ENCODE data around the gene ANP32D.
"Not testable (repeated sequence)": the region's sequence is repeated elsewhere in the genome, so short reads cannot be mapped to it uniquely, and the experiment has no call there.

Gene ANP32D

DNA sequence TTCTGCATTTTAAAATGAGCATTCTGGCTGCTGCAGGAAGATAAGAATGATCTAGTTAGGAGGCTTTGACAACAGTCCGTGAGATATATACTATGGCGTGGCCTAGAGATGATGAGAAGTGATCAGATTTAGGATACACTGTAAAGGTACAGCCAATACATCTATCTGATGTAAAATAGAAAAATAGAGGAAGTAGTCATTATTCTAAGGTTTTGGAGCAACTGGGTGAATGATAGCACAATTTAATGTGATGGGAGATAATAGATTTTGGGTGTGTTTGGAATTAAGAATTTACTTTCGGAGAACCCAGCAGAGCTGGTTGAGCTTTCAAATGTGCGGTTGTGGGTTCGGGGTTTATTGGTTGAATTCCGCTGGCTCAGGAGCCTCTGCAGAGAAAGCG is at the start of gene ANP32D:
Gene ANP32D (plus strand): TSS at position 301 of the 400 bp plus-strand sequence. CDS start 106 bp downstream, outside the sequence.
- no peak for DNase-seq (ENCODE audit: low read depth)

DNA sequence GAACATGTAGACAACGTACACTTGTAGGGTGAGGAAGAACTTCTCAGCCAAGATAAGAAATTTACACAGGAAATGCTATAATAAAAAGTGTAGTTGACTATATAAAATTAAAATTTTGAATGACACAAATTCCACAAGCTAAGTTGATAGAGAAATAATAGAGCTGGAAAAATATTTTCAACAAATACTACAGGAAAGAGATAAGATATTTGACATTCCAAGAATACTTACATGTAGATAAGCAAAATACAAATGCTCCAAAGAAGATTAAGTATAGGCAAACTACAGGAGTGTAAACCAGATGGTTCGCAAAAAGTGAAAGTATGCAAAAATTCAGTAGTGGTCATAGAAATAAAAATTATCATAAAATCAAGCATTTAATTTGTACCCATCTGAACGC is 49.2 kb upstream of the ANP32D start:
- DNase-seq (ENCODE audit: low read depth), result no peak

DNA sequence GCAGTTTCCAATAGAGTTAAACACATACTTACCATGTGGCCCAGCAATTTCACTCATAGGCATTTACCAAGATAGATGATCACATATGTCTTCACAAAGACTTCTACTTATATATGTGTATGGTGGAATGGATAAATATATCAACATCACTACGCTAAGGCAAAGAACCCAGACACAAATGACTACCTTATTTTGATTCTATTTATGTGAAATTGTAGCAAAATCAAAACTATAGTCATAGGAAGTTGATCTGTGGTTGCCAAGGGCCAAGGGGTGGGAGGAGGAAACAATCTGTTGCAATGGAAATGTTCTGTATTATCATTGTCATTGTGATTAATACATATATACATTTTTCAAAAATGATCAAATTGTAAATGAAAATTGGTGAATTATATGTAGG is 47.7 kb upstream of the ANP32D start:
- no peak for DNase-seq (ENCODE audit: low read depth)

DNA sequence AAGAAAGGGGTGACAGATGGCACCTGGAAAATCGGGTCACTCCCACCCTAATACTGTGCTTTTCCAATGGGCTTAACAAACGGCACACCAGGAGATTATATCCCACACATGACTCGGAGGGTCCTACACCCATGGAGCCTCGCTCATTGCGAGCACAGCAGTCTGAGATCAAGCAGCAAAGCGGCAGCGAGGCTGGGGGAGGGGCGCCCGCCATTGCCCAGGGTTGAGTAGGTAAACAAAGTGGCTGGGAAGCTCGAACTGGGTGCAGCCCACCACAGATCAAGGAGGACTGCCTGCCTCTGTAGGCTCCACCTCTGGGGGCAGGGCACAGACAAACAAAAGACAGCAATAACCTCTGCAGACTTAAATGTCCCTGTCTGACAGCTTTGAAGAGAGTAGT is 38.3 kb upstream of the ANP32D start:
- DNase-seq (ENCODE audit: low read depth), result not testable (repeated sequence)

DNA sequence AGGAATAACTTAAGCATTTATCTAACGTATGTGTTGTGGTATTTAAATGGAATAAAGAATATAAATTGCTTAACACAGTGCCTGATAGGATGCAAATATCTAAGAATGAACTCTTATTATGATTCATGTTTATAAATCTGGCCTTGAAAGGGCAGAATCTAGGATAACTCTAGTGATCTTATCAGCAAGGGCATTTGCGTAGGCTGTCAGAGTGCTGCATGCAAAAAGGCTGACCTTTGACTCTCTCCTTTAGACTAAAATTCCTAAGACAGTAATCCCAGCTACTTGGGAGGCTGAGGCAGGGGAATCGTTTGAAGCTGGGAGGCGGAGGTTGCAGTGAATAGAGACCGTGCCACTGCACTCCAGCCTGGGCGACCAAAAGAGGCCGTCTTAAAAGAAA is 31.3 kb upstream of the ANP32D start:
- no peak for DNase-seq (ENCODE audit: low read depth)

DNA sequence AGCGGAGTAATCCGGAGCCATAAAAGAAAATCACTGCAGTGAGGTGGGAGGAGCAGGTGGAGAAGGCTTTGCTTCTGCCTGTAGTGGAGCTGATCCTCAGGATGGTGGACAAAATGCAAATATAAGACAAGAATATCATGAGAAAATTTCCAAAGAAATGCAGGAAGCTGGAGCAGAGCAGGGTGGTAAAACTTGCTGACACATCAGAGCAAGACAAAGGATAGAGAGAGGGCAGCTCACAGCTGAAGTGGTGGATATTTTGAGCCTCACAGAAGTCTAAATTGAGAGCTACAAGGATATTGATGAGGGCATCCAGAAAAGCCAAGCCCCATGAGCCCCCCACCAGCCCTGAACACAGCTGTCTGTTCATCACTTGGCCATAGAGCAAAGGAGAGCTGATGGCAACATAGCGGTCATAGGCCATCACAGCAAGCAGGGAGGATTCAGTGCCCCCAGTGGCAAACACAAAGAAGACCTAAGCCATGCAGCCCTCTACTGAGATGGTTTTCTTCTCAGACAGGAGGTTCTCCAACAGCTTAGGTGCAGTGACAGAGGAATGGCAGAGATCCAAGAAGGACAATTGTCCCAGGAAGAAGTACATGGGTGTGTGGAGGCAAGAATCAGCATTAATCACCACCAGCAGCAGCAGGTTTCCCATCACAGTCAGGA is 30.0 kb upstream of the ANP32D start:
- no peak for DNase-seq (ENCODE audit: low read depth)

DNA sequence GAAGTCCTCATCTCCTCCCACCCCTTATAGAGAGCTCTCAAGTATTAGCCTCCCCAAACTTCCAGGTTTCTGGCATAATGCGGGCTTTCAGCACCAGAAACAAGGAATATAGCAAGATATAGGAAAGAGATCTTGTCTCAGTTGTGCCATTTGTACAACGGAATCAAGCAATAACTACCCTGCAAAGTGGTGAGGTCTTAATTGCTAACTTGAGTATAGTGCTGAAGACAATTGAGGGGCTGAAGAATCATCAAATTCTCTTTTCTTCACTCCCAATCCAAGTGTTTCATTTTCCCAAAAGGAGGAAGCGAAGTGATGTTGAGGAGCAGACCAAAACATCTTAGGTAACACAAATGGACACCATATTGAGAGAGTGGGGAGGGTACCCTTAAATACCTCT is 26.8 kb upstream of the ANP32D start:
- DNase-seq (ENCODE audit: low read depth), result no peak

DNA sequence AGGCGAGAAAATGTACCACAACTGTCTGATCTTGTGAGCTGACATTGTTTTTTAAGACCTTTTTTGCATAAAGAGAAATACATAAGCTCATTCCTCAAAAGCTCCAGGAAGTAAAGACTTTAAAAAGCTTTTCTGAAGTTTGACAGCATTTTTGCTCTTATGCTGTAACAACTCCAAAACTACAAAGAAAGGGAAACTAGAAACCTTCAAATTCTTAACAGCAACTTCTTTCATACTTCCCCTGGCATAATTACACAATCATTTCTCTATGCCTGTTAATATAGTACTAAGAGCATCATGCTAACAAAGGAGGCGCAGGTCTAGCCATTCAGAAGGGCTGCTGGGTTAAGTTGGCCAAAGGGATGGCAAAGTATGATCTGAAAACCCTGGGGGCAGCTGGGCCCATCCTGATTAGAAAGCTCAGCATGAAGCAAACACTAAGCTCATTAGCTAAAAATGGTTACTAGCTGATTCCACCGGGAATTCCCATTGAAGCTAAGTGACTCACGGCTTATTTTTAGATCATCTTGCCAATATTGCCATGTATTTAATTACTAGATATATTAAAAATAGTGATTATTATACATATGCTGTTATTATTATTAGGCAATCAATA is 26.1 kb upstream of the ANP32D start:
- DNase-seq (ENCODE audit: low read depth), result no peak

DNA sequence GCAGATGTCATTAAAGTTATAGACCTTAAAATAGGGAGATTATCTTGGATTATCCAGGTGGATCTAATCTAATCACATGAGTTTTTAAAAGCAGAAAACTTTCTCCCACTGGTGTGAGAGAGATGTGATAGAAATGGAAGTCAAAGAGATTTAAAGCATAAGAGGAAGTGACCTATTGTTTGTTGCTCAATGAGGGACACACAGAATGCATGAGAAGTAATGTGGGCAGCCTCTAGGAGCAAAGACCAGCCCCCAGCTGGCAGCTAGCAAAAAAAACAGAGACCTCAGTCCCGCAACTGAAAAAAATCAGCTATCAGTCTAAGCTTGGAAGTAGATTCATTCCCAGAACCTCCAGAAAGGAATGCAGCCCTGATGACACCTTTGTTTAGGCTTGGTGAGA is 24.6 kb upstream of the ANP32D start:
- no peak for DNase-seq (ENCODE audit: low read depth)

DNA sequence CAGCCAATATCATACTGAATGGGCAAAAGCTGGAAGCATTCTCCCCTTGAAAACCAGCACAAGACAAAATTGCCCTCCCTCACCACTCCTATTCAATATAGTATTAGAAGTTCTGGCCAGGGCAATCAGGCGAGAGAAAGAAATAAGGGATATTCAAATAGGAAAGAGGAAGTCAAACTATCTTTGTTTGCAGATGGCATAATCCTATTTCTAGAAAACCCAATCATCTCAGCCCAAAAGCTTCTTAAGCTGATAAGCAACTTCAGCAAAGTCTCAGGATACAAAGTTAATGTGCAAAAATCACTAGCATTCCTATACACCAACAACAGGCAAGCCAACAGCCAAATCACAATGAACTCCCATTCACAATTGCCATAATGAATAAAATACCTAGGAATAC is 21.0 kb upstream of the ANP32D start:
- no peak for DNase-seq (ENCODE audit: low read depth)

DNA sequence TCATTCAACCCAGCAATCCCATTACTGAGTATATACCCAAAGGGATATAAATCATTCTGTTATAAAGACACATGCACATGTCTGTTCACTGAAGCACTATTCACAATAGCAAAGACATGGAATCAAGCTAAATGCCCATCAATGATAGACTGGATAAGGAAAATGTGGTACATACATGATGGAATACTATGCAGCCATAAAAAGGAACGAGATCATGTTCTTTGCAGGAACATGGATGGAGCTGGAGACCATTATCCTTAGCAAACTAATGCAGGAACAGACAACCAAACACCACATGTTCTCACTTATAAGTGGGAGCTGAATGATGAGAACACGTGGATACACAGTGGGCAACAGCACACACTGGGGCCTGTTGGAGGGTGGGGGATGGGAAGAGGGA is 19.4 kb upstream of the ANP32D start:
- DNase-seq (ENCODE audit: low read depth), result not testable (repeated sequence)

DNA sequence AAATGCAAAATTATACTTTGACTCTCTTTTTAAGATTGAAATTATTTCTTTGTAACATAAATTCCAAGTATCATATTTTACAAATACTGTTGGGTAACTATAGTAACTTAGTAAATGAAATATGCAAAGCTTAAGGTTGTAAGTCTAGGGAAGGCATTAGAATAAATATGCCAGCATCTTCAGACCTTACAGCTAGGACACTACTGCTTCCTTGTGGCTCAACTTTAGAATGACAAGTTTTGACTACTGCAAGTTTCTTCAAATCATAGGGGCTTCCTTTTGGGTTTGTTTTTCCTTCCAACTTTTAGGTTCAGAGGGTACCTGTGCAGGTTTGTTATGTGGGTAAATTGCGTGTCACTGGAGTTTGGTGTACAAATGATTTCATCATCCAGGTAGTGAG is 17.7 kb upstream of the ANP32D start:
- no peak for DNase-seq (ENCODE audit: low read depth)

DNA sequence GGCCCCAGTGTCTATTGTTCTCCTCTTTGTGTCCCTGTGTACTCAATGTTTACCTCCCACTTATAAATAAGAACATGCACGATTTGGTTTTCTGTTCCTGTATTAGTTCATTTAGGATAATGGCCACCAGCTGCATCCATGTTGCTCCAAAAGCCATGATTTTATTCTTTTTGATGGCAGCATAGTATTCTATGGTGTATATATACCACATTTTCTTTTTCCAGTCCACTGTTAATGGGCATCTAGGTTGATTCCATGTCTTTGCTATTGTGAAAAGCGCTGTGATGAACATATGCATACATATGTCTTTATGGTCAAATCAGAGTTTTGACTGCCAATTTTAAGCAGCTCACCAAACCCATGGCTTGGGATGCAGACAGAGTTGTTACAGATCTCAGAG is 17.2 kb upstream of the ANP32D start:
- no peak for DNase-seq (ENCODE audit: low read depth)

DNA sequence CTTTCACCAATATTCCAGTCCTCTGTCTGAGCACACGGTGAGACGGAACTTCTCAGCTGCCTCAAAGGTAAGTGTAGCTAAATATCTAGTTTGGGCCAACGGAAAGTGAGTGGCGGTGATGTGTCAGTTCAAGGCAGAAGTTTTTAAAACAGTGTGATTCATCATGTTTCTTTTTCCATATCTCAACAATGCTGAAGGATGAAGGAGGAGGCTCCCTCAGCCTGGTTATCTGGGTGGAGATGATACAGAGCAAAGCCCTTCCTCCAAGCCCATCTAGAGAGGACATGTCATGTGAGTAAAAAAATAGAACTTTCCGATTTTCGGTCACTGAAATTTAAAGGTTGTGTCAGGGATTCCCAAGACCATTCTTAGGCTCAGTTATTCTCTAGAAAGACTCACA is 13.1 kb upstream of the ANP32D start:
- no peak for DNase-seq (ENCODE audit: low read depth)

DNA sequence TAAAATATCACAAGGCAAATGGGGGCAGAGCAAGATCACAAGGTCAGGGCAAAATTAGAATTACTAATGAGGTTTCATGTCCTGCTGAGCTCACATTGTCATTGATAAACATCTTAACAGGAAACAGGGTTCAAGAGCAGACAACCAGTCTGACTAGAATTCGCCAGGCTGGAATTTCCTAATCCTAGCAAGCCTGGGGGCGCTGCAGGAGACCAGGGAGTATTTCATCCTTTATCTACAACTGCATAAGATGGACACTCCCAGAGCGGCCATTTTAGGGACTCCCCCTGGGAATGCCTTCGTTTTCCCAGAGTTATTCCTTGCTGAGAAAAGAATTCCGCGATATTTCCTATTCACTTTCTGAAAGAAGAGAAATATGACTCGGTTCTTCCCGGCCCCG is 3.3 kb upstream of the ANP32D start:
- DNase-seq (ENCODE audit: low read depth), result not testable (repeated sequence)

DNA sequence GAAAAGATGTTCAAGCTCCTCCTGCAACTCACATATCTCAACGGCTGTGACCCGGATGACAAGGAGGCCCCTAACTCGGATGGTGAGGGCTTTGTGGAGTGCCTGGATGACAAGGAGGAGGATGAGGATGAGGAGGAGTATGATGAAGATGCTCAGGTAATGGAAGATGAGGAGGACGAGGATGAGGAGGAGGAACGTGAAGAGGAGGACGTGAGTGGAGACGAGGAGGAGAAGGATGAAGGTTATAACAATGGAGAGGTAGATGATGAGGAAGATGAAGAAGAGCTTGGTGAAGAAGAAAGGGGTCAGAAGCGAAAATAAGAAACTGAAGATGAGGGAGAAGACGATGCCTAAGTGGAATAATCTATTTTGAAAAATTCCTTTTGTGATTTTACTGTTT is 702 bp downstream of the ANP32D start:
- DNase-seq (ENCODE audit: low read depth), result no peak

DNA sequence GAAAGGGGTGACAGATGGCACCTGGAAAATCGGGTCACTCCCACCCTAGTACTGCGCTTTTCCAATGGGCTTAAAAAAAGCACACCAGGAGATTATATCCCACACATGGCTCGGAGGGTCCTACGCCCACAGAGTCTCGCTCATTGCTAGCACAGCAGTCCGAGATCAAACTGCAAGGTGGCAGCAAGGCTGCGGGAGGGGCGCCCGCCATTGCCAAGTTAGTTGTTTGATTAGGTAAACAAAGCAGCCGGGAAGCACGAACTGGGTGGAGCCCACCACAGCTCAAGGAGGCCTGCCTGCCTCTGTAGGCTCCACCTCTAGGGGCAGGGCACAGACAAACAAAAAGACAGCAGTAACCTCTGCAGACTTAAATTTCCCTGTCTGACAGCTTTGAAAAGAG is 2.1 kb downstream of the ANP32D start:
- not testable (repeated sequence) for DNase-seq (ENCODE audit: low read depth)

DNA sequence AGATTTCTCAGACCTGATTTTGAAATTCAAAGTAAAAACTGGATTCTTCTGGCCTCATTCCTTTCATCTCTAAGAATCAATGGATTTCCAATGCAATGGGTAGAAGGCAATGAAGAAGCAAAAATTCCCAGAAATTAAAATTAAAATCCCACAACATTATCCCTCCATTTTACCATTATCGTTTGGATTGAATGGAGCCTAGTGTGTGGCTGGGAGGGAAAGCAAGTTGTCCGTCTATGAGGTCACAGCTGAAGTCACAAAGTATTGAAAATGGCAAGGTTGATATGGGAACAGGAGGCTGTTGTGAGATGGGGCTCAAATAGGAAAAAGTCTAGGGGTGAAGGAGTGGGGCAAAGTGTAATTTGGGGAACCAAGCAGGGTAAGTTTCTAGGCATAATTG is 9.8 kb downstream of the ANP32D start, which contains the start of gene C12orf54:
Gene C12orf54 (plus strand): TSS at position 301 of the 400 bp plus-strand sequence. CDS start 799 bp downstream, outside the sequence.
- no peak for DNase-seq (ENCODE audit: low read depth)

DNA sequence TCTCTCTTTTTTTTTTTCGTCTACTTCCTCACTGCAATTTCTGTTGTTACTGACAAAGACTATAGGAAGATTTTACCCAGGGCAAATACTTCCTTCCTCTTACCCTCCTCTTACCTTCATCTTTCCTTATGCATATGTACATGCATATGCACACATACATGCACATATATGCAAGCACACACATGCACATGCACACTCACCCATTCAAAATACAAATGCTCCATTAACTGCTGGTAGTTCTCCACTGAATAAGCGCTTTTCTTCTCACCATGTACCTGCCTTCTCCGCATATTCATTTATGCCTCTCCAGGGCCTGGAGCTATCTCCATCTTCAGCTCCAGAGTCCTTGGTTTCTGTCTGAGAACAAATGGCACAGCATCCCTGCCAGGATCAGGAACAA is 10.6 kb downstream of the ANP32D start:
- DNase-seq (ENCODE audit: low read depth), result no peak

DNA sequence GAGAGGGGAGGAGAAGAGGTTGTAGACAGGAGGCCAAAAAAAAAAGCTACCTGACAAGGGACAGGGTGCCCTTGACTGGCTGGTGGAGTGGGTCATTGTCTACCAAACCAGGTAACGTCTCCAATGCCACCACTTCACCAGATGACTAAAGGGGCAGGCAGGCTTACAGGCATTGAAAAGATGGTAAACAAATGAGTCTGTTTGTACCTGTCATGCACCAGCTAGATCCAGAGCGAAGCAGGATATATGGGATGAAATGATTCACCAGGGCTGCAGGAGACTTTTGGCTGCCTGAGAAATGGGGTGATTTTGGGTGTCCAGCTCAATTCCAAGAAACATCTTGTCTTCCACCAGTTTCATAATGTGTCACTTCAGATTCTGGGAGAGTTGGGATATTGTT is 13.9 kb downstream of the ANP32D start:
- DNase-seq (ENCODE audit: low read depth), result no peak

DNA sequence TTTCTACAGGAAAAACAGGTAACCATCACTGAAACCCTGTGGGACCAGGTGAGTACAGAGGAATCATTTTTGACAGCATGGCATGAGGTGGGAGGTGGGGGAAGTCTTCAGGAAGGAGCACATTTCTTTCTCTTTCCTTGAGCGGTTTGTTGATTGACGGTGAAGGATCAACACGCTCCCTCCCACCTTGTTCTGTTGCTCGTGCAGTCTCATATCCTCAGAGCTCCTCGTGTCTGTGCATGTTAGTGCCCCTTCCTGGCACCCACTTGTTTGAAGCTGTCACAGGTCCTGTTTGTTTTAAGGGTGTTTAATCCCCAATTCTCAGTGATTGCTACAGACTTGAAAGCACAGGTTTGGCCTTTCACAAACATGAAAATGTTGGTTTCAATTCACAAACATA is 14.3 kb downstream of the ANP32D start:
- no peak for DNase-seq (ENCODE audit: low read depth)

DNA sequence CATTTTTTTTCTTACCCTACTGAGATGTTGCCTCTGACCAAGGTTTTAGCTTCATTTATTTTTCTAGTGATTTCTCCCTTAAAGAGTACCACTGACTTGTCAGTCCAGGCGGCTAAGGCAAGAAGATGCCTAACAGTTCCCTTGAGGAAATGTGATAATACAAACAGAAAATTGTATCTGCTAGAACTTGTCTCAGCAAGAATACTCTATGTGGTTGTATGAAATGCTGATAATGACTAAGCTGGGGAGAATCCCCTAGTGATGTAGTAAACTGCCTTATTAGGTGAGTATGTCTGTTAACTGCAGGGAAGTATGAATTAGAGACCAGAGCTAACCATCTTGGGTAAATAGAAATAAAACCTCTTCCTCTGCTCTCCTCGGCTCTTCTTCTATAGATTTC is 16.7 kb downstream of the ANP32D start:
- DNase-seq (ENCODE audit: low read depth), result no peak

DNA sequence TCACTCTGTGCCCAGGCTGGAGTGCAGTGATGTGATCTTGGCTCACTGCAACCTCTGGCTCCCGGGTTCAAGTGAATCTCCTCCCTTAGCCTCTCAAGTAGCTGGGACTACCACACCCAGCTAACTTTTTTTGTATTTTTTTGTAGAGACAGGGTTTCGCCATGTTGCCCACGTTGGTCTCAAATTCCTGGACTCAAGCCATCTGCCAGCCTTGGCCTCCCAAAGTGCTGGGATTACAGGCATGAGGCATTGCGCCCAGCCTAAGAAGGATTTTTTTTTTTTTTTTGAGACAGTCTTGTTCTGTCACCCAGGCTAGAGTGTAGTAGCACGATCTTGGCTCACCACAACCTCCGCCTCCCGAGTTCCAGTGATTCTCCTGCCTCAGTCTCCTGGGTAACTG is 17.1 kb downstream of the ANP32D start:
- not testable (repeated sequence) for DNase-seq (ENCODE audit: low read depth)

DNA sequence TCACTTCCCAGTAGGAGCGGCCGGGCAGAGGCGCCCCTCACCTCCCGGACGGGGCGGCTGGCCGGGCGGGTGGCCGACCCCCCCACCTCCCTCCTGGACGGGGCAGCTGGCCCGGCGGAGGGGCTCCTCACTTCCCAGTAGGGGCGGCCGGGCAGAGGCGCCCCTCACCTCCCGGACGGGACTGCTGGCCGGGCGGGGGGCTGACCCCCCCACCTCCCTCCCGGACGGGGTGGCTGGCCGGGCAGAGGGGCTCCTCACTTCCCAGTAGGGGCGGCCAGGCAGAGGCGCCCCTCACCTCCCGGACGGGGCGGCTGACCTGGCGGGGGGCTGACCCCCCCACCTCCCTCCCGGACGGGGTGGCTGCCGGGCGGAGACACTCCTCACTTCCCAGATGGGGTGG is 27.9 kb downstream of the ANP32D start:
- not testable (repeated sequence) for DNase-seq (ENCODE audit: low read depth)

All from stimulated activated CD8-positive, alpha-beta memory T cell treated with anti-CD3 and anti-CD28 coated beads, Interleukin-12 subunit alpha, Interleukin-12 subunit beta, amount 100 ng/mL, for 4 hours (primary cell).